ENCODE measurements around the gene VAMP5.
"Not testable (repeated sequence)": the region's sequence is repeated elsewhere in the genome, so short reads cannot be mapped to it uniquely, and the experiment has no call there.

DNA sequence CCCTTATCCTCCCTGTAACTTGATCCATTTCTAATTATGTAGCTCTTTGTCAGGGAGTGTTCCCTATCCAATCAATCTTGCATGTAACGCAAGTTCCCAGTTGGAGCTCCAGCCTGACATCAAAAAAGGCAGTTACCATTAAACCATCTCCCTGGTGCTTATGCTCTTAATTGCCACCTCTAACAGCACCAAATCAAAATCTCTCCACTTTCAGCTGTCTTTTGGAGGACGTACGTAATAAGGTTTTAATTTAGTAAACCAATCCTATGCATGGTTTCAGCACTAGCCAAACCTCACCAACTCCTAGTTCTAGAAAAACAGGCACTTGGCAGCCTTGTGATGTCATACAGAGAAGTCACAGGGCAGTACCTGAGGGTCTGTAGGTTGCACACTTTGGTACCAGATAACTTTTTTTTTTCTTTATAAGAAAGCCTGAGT is 40.0 kb upstream of the VAMP5 start:
- TF ChIP-seq, protein P1, sequence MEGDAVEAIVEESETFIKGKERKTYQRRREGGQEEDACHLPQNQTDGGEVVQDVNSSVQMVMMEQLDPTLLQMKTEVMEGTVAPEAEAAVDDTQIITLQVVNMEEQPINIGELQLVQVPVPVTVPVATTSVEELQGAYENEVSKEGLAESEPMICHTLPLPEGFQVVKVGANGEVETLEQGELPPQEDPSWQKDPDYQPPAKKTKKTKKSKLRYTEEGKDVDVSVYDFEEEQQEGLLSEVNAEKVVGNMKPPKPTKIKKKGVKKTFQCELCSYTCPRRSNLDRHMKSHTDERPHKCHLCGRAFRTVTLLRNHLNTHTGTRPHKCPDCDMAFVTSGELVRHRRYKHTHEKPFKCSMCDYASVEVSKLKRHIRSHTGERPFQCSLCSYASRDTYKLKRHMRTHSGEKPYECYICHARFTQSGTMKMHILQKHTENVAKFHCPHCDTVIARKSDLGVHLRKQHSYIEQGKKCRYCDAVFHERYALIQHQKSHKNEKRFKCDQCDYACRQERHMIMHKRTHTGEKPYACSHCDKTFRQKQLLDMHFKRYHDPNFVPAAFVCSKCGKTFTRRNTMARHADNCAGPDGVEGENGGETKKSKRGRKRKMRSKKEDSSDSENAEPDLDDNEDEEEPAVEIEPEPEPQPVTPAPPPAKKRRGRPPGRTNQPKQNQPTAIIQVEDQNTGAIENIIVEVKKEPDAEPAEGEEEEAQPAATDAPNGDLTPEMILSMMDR (IDR thresholded peaks at IDR 0.05; ENCODE audit: low read depth, low read length, poor library complexity, severe bottlenecking), result not testable (repeated sequence)
- TF ChIP-seq EZH2phosphoT487 (IDR thresholded peaks at IDR 0.05; ENCODE audit: borderline replicate concordance, low read length), result not testable (repeated sequence)

All from DOHH2 (cell line).